GM10266 (cell line): ENCODE measurements around the gene MINK1.

Experiments
- DNase-seq: peaks from one replicate; pipeline ENCODE4 v3.0.0; 2012; ENCODE audit errors: extremely low spot score
- TF ChIP-seq, protein P1 (sequence below): IDR thresholded peaks from 2 replicates; pipeline ENCODE4 v1.5.1; 2012; ENCODE audit warnings: mild to moderate bottlenecking, low read depth; ENCODE audit not compliant: control insufficient read depth, insufficient read depth; ENCODE audit errors: missing control alignments

The MINK1 gene

DNA sequence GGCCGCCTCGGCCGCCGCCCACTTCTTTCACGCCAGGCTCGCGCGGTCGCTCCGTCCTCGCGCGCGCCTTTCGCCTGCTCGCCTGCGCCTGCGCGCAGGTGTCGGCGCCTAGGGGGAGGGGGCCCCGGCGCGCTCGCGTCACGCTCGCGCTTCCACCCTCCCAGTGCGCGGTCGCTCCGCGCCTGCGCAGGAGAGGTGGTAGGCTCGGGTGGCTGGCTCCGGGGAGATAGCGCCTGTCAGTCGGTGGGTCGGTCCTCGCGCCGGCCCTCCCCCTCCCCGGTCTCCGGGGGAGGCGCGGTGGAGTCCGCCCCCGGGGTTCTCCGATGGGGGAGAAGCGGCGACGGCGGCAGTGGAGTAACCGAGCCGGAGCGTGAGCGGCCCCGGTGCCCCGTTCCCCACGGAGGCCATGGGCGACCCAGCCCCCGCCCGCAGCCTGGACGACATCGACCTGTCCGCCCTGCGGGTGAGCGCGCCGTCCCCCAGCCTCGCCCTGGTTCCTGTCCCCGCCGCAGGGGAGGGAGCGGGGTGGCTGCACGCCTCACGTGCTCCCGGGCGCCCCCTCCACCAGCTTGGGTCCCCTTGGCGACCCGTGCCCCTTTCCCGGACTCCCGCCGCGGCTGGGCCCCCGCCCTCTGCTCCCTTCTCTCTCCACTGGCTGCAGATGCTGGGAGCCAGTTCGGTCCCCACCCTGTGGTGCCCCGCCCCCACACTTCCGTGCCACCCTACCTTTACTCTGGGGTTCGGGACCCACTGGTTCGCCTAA, at the start of gene MINK1:
Gene MINK1, plus strand, starts transcription at position 163 of the 763 bp plus-strand sequence. Its CDS starts 244 bp downstream, at position 407.
- TF ChIP-seq, protein P1, sequence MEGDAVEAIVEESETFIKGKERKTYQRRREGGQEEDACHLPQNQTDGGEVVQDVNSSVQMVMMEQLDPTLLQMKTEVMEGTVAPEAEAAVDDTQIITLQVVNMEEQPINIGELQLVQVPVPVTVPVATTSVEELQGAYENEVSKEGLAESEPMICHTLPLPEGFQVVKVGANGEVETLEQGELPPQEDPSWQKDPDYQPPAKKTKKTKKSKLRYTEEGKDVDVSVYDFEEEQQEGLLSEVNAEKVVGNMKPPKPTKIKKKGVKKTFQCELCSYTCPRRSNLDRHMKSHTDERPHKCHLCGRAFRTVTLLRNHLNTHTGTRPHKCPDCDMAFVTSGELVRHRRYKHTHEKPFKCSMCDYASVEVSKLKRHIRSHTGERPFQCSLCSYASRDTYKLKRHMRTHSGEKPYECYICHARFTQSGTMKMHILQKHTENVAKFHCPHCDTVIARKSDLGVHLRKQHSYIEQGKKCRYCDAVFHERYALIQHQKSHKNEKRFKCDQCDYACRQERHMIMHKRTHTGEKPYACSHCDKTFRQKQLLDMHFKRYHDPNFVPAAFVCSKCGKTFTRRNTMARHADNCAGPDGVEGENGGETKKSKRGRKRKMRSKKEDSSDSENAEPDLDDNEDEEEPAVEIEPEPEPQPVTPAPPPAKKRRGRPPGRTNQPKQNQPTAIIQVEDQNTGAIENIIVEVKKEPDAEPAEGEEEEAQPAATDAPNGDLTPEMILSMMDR = no peak
- peak; percentile 99 for DNase-seq

DNA sequence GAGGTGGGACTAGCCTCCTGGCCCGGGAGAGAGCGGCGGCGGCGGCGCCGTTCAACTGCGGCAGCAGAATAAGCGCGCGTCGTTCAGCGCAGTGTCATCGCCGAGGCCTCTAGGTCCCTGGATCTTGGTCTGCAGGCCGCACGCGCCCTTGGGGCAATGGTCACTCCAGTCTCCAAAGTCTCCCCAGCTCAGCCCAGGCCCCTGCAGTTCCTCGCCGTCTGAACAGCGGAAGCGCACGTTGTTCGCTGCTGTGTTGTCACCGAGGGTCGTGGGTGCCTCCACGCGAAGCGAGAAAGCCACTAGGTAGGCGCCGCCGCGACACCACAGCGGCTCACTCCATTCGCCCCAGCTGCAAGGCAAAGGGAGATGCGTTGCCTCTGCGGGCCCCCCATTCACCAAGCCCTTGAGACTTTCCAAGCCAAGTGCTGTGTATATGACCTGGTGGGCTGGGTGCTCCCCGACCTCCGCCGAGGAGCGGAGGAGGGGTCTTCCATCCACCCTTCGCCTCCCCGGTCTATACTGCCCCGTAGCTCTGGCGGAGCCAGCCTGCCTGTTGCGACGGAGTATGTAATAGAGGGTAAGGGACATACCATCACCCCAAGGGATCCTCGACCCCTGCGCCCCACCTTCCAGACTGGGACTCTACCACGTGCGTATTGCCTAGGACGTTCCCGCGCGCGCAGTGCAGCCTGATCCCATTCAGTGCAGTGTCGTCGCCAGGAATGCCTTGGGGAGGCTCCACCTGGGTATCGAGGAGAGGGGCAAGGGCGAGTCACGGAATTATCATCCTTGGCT, 47.6 kb upstream of the MINK1 start:
- DNase-seq = no peak
- TF ChIP-seq, protein P1 = no peak

DNA sequence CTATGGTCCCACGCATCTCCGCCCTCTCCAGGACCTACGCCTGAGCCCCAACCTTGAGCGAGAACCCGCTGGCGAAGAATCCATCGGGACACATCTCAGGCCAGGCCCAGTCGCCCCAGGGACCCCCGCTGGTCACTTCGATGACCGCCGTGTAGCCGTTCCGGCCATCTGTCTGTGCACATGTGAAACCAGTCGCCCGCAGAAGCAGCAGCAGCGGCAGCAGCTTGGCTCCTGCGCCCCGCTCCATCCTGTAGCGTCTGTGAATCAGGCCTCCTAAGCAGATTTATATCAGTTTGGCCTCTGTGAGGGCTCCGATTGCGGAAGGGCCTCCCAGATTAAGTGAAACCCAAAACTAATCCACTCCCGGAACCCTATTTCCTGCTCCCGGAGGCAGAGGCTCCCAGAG, 47.0 kb upstream of the MINK1 start, which contains the start of gene VMO1:
Gene VMO1, minus strand, starts transcription at position 259 of the 406 bp plus-strand sequence. Its CDS starts 12 bp downstream, at position 247.
- no peak for DNase-seq
- TF ChIP-seq, protein P1 = no peak

DNA sequence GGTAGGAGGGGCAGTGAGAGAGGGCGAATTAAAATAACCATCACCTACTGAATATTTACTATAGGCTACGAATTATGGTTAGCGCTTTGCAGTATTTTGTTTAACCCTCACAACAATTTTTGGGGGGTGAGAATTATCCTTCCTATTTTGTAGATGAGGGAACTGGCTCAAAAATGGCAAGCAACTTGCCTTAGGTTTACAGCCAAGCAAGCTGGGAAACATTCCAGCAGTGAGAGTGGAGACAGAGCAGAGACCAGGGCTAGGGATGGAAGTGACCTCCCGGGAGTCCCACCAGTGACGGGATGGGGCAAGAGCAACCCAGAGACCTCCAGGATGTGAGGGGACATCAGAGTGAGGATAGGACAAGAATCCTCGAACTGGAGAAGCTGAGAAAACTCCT, 46.6 kb upstream of the MINK1 start:
- DNase-seq = no peak
- TF ChIP-seq, protein P1 = no peak

DNA sequence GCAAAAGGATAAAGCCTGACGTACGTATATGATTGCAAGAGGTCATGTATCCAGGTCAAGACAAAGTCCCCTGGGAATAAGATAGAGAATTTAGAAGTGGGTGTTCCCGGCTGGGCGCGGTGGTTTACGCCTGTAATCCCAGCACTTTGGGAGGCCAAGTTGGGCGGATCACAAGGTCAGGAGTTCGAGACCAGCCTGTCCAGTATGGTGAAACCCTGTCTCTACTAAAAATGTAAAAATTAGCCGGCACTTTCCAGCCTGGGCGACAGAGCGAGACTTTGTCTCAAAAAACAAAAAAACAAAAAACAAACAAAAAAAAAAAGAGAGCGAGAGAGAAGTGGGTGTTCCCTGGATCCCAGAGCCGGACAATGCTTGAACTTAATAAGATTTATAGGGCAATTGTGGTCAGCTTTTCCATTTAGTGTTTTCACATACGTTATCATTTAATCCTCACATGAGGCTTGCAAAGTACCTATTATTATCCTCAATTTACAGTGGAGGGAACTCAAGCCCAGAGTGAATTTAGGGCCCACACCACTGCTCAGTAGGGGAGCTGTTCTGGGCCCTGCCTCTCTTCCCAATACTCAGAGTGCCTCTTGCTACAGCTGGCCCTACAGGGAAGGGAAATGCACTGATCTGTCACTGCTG, 44.9 kb upstream of the MINK1 start:
- TF ChIP-seq, protein P1 = no peak
- DNase-seq = no peak

DNA sequence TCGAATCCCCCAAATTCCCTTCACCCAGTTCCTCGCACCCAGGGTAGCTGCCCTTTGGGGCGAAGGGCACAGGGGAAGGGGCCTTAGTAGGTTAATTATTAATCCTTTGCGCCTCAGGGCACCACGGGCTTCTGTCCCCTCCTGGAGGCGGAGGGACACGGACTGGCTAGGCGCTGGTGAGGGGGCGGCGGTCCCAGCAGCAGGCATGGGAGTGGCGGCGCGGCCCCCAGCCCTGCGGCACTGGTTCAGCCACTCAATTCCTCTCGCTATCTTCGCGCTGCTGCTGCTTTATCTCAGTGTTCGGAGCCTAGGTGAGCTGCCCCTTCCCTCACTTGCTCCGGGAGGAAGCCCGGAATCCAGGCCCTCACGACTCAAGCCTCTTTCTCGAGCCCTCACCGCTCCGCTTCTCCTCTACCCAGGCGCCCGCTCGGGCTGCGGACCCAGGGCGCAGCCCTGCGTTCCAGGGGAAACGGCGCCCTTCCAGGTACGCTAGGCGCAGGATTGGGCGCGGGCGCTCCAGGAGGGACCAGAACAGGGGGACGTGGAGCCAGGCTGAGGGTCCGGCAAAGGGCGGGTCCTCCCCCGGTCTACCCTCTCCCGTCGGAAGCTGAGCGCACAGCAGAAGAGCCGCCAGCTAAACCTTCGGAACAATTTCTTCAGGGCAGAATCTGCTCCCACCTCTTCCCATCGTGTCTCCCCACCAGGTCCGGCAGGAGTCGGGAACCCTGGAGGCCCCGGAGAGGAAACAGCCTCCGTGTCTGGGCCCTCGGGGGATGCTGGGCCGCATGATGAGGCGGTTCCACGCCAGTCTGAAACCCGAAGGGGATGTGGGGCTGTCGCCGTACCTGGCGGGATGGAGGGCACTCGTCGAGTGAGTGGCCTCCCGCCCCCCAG, 44.1 kb upstream of the MINK1 start, which contains the start of gene GLTPD2:
Gene GLTPD2, plus strand, starts transcription at position 158 of the 894 bp plus-strand sequence. Its CDS starts 48 bp downstream, at position 206.
- TF ChIP-seq, protein P1 = no peak
- no peak for DNase-seq
